ENCODE measurements around the gene COX18. TPM values are rescaled to one million over a fixed set of nuclear protein-coding genes. Genes with fewer than 3 reads are reported as not detected.

COX18 gene
- total RNA-seq, 1 experiment from 2014 or later: 20.5 TPM

DNA sequence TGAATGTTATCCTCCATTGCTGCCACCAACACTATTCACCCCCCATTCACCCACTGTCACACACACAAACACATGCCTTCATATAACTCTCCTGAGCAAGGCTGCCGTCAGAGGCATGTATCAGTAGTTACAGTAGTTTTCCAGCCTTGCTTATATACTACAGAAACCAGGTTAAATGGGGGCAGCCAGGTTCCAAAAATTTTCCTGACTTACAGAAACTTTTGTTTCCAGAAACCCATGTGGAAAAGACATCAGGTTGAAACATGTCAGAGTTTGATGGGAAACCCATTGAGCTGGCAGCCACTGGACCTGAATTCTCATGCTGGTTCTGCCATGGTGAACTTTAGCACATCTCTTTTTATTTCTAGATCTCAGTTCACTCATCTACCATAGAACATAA is 64.0 kb downstream of the COX18 start:
- no peak overlapping the region for H2BK120ac ChIP-seq (ENCODE audit: low read depth, low read length, poor library complexity, severe bottlenecking)
- H3K23ac ChIP-seq (ENCODE audit: insufficient read length, low read depth, low read length): no peak overlapping the region
- H3K79me1 ChIP-seq (ENCODE audit: insufficient read depth, low read depth, low read length, poor library complexity, severe bottlenecking): no peaks in the 10 kb centered on the region
- TF ChIP-seq, protein P1, sequence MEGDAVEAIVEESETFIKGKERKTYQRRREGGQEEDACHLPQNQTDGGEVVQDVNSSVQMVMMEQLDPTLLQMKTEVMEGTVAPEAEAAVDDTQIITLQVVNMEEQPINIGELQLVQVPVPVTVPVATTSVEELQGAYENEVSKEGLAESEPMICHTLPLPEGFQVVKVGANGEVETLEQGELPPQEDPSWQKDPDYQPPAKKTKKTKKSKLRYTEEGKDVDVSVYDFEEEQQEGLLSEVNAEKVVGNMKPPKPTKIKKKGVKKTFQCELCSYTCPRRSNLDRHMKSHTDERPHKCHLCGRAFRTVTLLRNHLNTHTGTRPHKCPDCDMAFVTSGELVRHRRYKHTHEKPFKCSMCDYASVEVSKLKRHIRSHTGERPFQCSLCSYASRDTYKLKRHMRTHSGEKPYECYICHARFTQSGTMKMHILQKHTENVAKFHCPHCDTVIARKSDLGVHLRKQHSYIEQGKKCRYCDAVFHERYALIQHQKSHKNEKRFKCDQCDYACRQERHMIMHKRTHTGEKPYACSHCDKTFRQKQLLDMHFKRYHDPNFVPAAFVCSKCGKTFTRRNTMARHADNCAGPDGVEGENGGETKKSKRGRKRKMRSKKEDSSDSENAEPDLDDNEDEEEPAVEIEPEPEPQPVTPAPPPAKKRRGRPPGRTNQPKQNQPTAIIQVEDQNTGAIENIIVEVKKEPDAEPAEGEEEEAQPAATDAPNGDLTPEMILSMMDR (conservative IDR thresholded peaks at IDR 0.05): no peak
- Mint-ChIP-seq H3K36me3 (ENCODE audit: insufficient read depth in 1 of 3, low read depth in 3 of 3) (no peaks in the 10 kb centered on the region), H3K27ac (no peak overlapping the region), H3K27me3 (ENCODE audit: low read depth) (no peaks in the 10 kb centered on the region), H3K4me1 (peaks cover 0 to 7% of the 10 kb centered on the region in 2 experiments; a peak in 2 of 4 replicates), H3K9me3 (no peaks in the 10 kb centered on the region), H3K4me3 (no peak overlapping the region)
- H3K27me3 ChIP-seq (ENCODE audit: insufficient read depth, low read length): no peaks in the 10 kb centered on the region
- no peak overlapping the region for H2BK12ac ChIP-seq (ENCODE audit: insufficient read length, low read depth, low read length)
- H3K4ac ChIP-seq (ENCODE audit: low read depth, low read length): no peak overlapping the region
- no peak overlapping the region for H3K18ac ChIP-seq (ENCODE audit: insufficient read length, low read depth, low read length)
- no peak overlapping the region for H2AK5ac ChIP-seq (ENCODE audit: insufficient read length, low read length)
- H4K8ac ChIP-seq (replicated peaks; ENCODE audit: insufficient read length, low read depth, low read length): no peak overlapping the region
- no peaks in the 10 kb centered on the region for H3K23me2 ChIP-seq (ENCODE audit: insufficient read length, low read depth, low read length, poor library complexity, severe bottlenecking)
- no peak overlapping the region for H3K14ac ChIP-seq (ENCODE audit: insufficient read depth, low read length)
- WGBS (ENCODE audit: extremely low coverage, insufficient read length, low lambda C conversion rate): no CpG with 5 or more reads among the region's 1 CpG
- H3T11ph ChIP-seq (ENCODE audit: low read length): no peak overlapping the region
- no peak overlapping the region for H4K5ac ChIP-seq (ENCODE audit: insufficient read length, low read depth, low read length)
- no peak overlapping the region for H2BK5ac ChIP-seq (ENCODE audit: insufficient read length, low read length)
- H3K79me2 ChIP-seq (ENCODE audit: insufficient read depth, low read length): no peaks in the 10 kb centered on the region
- H3K4me1 ChIP-seq (ENCODE audit: insufficient read depth, low read length): no peaks in the 10 kb centered on the region
- H3K56ac ChIP-seq (ENCODE audit: insufficient read length, low read depth, low read length): no peak overlapping the region
- H2BK20ac ChIP-seq (ENCODE audit: low read depth, low read length, poor library complexity, severe bottlenecking): no peak overlapping the region
- H3K4me2 ChIP-seq (ENCODE audit: insufficient read depth, insufficient read length, low read length): no peak overlapping the region
- H2BK15ac ChIP-seq (ENCODE audit: low read depth, low read length): no peak overlapping the region
- DNase-seq: no peak
- H4K20me1 ChIP-seq (ENCODE audit: control insufficient read depth, insufficient read depth, insufficient read length): no peaks in the 10 kb centered on the region
- H4K91ac ChIP-seq (ENCODE audit: insufficient read length, low read depth, low read length): no peak overlapping the region
- no peak overlapping the region for H3K9ac ChIP-seq (ENCODE audit: extremely low read depth, insufficient read length, low read length)
- H2AFZ ChIP-seq (ENCODE audit: low read length): no peak overlapping the region
- H3K9me3 ChIP-seq (ENCODE audit: control insufficient read depth, low read depth, low read length): no peaks in the 10 kb centered on the region
- H3K27ac ChIP-seq (ENCODE audit: insufficient read length, low read depth, low read length): no peak overlapping the region

Other genes starting within 250 kb of the COX18 start
- gene ANKRD17, start 189.1 kb upstream of the COX18 start, total RNA-seq (2021): 79.8 and 82.4 TPM in 2 replicates